Activated CD4-positive, alpha-beta T cell treated with anti-CD3 and anti-CD28 coated beads, Interleukin-2, amount 10 ng/mL, durations not matched to agents 7 days and 5 days (primary cell): Measurements from ENCODE around the gene UNC45A. TPM values are rescaled to one million over a fixed set of nuclear protein-coding genes. Genes with fewer than 3 reads are reported as not detected.

Experiments used
- CTCF ChIA-PET: fragments of 350-600 bp; sonication (Branson Sonifier 250); formaldehyde crosslinking; loops from one replicate; lab custom pipeline; 2021; ENCODE audit warnings: antibody characterized with exemption; lab: Charles Lee
- POLR2A ChIA-PET: fragments of 350-600 bp; sonication (Branson Sonifier 250); formaldehyde crosslinking; loops from one replicate; lab custom pipeline; 2021; ENCODE audit warnings: antibody characterized with exemption; lab: Charles Lee
- DNase-seq: peaks from one replicate; pipeline ENCODE4 v3.0.0-alpha.2; 2020
- H3K27ac Mint-ChIP-seq: one replicate; pipeline ENCODE4 v1.8.0; 2021; ENCODE audit warnings: mild to moderate bottlenecking, moderate library complexity, mixed read lengths
- H3K27me3 Mint-ChIP-seq: one replicate; pipeline ENCODE4 v1.8.0; 2021; ENCODE audit warnings: mixed read lengths
- H3K36me3 Mint-ChIP-seq: one replicate; pipeline ENCODE4 v1.8.0; 2021; ENCODE audit warnings: low read depth, mixed read lengths
- H3K4me1 Mint-ChIP-seq: one replicate; pipeline ENCODE4 v1.8.0; 2021; ENCODE audit warnings: mixed read lengths
- H3K4me3 Mint-ChIP-seq: one replicate; pipeline ENCODE4 v1.8.0; 2021; ENCODE audit warnings: mild to moderate bottlenecking, moderate library complexity, mixed read lengths
- H3K9me3 Mint-ChIP-seq: one replicate; pipeline ENCODE4 v1.8.0; 2021; ENCODE audit warnings: mixed read lengths
- total RNA-seq, 2 experiments: library from RNA; stranded (reverse); gene quantifications; one replicate each; pipeline ENCODE4 v1.2.3, GENCODE V29; 2021

The UNC45A gene
- 10 to 100 TPM; 59.3 to 69.8 TPM for total RNA-seq

GRCh38 chr15:90934949-90935751, at the start of gene UNC45A:
TSS of gene UNC45A (plus strand) at chr15:90935285. CDS start at chr15:90935325, 40 bp downstream.
- H3K9me3 Mint-ChIP-seq = no peaks in the 10 kb centered on the region
- CTCF ChIA-PET = interaction anchor here (0.7 to 9.8 kb wide), 22 partner anchors 10 to 574 kb away, joined by 3 to 140 read pairs (median 4); partner anchors contain the start of genes MAN2A2, PRC1 and RCCD1
- no peaks in the 10 kb centered on the region for H3K27me3 Mint-ChIP-seq
- peaks cover 24% of the 10 kb centered on the region for H3K36me3 Mint-ChIP-seq
- H3K27ac Mint-ChIP-seq = peak within 1 kb of the TSS; percentile 96
- peak; percentile 96 for DNase-seq
- H3K4me3 Mint-ChIP-seq = peak within 1 kb of the TSS; percentile 82
- H3K4me1 Mint-ChIP-seq = peaks cover 51% of the 10 kb centered on the region
- POLR2A ChIA-PET = interaction anchor here (0.6 kb wide), 2 partner anchors 47 to 235 kb away, joined by 3 to 5 read pairs; no protein-coding TSS in a partner anchor

DNA sequence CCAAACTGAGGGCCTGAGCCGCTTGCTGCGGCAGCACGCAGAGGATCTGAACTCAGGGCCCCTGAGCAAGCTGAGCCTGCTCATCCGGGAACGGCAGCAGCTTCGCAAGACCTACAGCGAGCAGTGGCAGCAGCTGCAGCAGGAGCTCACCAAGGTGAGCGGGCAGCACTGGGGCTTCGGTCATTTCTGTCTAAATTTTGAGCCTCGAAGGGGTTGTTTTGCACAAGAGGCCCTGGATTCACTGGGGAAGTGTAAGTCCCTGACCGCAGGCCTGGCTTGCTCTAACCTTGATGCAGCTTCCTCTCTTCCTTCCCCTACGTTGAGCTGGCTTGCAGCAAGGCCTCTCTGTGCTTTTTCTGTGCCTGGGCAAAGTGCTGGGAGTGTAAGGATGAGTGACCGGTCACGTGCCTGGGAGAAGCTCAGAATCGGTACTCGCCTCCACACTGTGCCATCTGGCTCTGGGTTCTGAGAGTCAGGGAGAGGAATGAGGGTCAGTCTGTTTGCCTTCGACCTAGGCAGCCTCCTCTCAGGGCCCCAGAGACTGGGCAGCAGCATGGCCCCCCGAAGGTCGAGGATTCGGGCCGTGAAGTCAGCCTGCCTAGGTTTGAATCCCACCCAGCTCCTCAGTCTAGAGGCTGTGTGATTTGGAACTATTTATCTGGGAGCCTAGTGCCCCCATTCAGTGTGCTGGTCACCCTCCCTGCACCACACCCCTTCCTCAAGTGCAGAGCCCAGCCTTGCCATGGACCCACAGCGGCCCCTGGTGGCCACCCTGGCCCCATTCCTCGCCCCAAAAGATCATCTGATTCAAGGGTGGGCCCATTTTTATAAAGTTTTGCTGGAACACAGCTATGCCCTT, 49.4 kb upstream of the UNC45A start:
- DNase-seq = peak; percentile 80
- no peaks in the 10 kb centered on the region for H3K9me3 Mint-ChIP-seq
- peaks cover 6% of the 10 kb centered on the region for H3K36me3 Mint-ChIP-seq
- CTCF ChIA-PET = interaction anchor here (0.6 to 3.7 kb wide), 43 partner anchors 10 to 566 kb away, joined by 3 to 25 read pairs (median 4); partner anchors contain the start of genes BLM, FURIN, HDDC3 and MAN2A2
- POLR2A ChIA-PET = interaction anchor here (0.5 to 0.6 kb wide), 2 partner anchors 40 to 44 kb away, joined by 3 read pairs; no protein-coding TSS in a partner anchor
- H3K27ac Mint-ChIP-seq = peak overlapping the region; percentile 78
- H3K27me3 Mint-ChIP-seq = no peaks in the 10 kb centered on the region
- H3K4me3 Mint-ChIP-seq = no peak overlapping the region
- peaks cover 35% of the 10 kb centered on the region for H3K4me1 Mint-ChIP-seq

- Mint-ChIP-seq H3K27ac (peak overlapping the region; percentile 78), H3K4me3 (no peak overlapping the region), H3K9me3 (no peaks in the 10 kb centered on the region), H3K4me1 (peaks cover 35% of the 10 kb centered on the region), H3K27me3 (no peaks in the 10 kb centered on the region), H3K36me3 (peaks cover 3% of the 10 kb centered on the region)
- DNase-seq = no peak
- ChIA-PET POLR2A (interaction anchor here (0.6 kb wide), 1 partner anchor 40 kb away, joined by 3 read pairs; no protein-coding TSS in a partner anchor), CTCF (interaction anchor here (0.7 to 3.7 kb wide), 36 partner anchors 9 to 567 kb away, joined by 3 to 25 read pairs (median 5); partner anchors contain the start of genes BLM, FURIN, HDDC3 and MAN2A2)
Measured at GRCh38 chr15:90886291-90886614, 48.8 kb upstream of the UNC45A start.

GRCh38 chr15:90887037-90887481, 48.0 kb upstream of the UNC45A start:
- Mint-ChIP-seq H3K9me3 (no peaks in the 10 kb centered on the region), H3K36me3 (peaks cover 5% of the 10 kb centered on the region), H3K4me1 (peaks cover 35% of the 10 kb centered on the region), H3K27ac (no peak overlapping the region), H3K27me3 (no peaks in the 10 kb centered on the region), H3K4me3 (no peak overlapping the region)
- POLR2A ChIA-PET = no interaction called here
- DNase-seq = no peak
- CTCF ChIA-PET = interaction anchor here (1.1 to 3.7 kb wide), 11 partner anchors 8 to 273 kb away, joined by 3 to 25 read pairs (median 10); partner anchors contain the start of gene HDDC3

DNA sequence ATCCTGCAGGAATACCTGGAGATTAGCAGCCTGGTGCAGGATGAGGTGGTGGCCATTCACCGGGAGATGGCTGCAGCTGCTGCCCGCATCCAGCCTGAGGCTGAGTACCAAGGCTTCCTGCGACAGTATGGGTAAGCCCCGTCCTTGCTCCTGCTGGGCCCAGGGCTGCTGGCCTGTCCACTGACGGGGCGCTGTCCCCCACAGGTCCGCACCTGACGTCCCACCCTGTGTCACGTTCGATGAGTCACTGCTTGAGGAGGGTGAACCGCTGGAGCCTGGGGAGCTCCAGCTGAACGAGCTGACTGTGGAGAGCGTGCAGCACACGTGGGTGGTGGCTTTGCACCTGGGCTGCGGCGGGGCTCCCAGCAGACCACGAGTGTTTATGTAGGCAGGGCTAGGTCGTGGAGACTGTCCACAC, 45.8 kb upstream of the UNC45A start:
- no peaks in the 10 kb centered on the region for H3K27me3 Mint-ChIP-seq
- no peak overlapping the region for H3K27ac Mint-ChIP-seq
- no peaks in the 10 kb centered on the region for H3K9me3 Mint-ChIP-seq
- CTCF ChIA-PET = interaction anchor here (1.1 to 1.3 kb wide), 4 partner anchors 15 to 249 kb away, joined by 3 to 4 read pairs (median 4); no protein-coding TSS in a partner anchor
- no peak overlapping the region for H3K4me3 Mint-ChIP-seq
- no peak for DNase-seq
- POLR2A ChIA-PET = no interaction called here
- peaks cover 24% of the 10 kb centered on the region for H3K4me1 Mint-ChIP-seq
- H3K36me3 Mint-ChIP-seq = peaks cover 6% of the 10 kb centered on the region

GRCh38 chr15:90889736-90890456, 45.2 kb upstream of the UNC45A start:
- Mint-ChIP-seq H3K27ac (no peak overlapping the region), H3K27me3 (no peaks in the 10 kb centered on the region), H3K4me1 (peaks cover 20% of the 10 kb centered on the region), H3K9me3 (no peaks in the 10 kb centered on the region), H3K4me3 (no peak overlapping the region), H3K36me3 (peaks cover 6% of the 10 kb centered on the region)
- DNase-seq = no peak
- CTCF ChIA-PET = interaction anchor here (1.1 to 1.3 kb wide), 5 partner anchors 13 to 250 kb away, joined by 3 to 4 read pairs (median 3); partner anchors contain the start of gene MAN2A2
- POLR2A ChIA-PET = no interaction called here

DNA sequence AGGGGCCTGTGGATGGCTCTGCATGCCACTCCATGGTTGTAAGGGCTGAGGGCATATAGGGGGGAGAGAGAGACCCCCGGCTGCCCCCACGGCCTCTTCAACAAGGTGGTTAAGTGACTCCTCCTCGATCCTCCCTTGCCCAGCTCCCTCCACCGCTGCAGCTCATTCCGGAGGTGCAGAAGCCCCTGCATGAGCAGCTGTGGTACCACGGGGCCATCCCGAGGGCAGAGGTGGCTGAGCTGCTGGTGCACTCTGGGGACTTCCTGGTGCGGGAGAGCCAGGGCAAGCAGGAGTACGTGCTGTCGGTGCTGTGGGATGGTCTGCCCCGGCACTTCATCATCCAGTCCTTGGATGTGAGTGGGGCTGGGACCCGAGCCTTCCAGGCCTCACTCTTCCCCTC, 44.2 kb upstream of the UNC45A start:
- no peak for DNase-seq
- no peak overlapping the region for H3K4me3 Mint-ChIP-seq
- no peak overlapping the region for H3K27ac Mint-ChIP-seq
- H3K4me1 Mint-ChIP-seq = peaks cover 11% of the 10 kb centered on the region
- ChIA-PET POLR2A (no interaction called here), CTCF (interaction anchor here (1.1 kb wide), 1 partner anchor 12 kb away, joined by 3 read pairs; the partner anchor contains the start of gene MAN2A2)
- H3K27me3 Mint-ChIP-seq = no peaks in the 10 kb centered on the region
- no peaks in the 10 kb centered on the region for H3K9me3 Mint-ChIP-seq
- peaks cover 6% of the 10 kb centered on the region for H3K36me3 Mint-ChIP-seq

GRCh38 chr15:90891346-90891949, 43.6 kb upstream of the UNC45A start:
- ChIA-PET CTCF (no interaction called here), POLR2A (no interaction called here)
- H3K36me3 Mint-ChIP-seq = peaks cover 6% of the 10 kb centered on the region
- DNase-seq = no peak
- H3K27me3 Mint-ChIP-seq = no peaks in the 10 kb centered on the region
- H3K4me1 Mint-ChIP-seq = peaks cover 4% of the 10 kb centered on the region
- H3K27ac Mint-ChIP-seq = no peak overlapping the region
- no peak overlapping the region for H3K4me3 Mint-ChIP-seq
- H3K9me3 Mint-ChIP-seq = no peaks in the 10 kb centered on the region

DNA sequence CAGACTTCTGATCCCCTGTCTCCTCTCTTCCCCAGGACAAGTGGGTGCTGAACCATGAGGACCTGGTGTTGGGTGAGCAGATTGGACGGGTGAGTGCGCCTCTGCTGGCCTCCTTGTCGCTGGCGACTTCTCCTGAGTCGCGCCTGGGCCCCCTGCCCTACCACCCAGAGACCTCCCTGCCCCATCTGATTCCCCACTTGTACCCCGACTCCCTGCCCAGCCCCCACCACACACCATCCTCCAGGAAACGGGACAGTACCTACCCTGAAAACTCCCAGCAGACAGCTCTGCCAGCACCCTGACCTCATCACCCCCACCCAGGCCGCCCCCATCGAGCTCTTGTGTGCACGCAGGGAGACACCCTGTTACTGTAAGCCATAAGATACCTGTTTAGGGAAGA, 43.1 kb upstream of the UNC45A start:
- Mint-ChIP-seq H3K9me3 (no peaks in the 10 kb centered on the region), H3K36me3 (peaks cover 6% of the 10 kb centered on the region), H3K27ac (no peak overlapping the region), H3K27me3 (no peaks in the 10 kb centered on the region), H3K4me3 (no peak overlapping the region), H3K4me1 (peaks cover 2% of the 10 kb centered on the region)
- ChIA-PET CTCF (no interaction called here), POLR2A (no interaction called here)
- no peak for DNase-seq

GRCh38 chr15:90892498-90893174, 42.4 kb upstream of the UNC45A start:
- H3K4me3 Mint-ChIP-seq = no peak overlapping the region
- peaks cover 2% of the 10 kb centered on the region for H3K4me1 Mint-ChIP-seq
- no peaks in the 10 kb centered on the region for H3K27me3 Mint-ChIP-seq
- DNase-seq = no peak
- no peak overlapping the region for H3K27ac Mint-ChIP-seq
- ChIA-PET POLR2A (no interaction called here), CTCF (interaction anchor here (0.9 kb wide), 1 partner anchor 245 kb away, joined by 4 read pairs; no protein-coding TSS in a partner anchor)
- H3K9me3 Mint-ChIP-seq = no peaks in the 10 kb centered on the region
- peaks cover 6% of the 10 kb centered on the region for H3K36me3 Mint-ChIP-seq
